H9 (cell line): ENCODE measurements around the gene GABRR3. TPM values are rescaled to one million over a fixed set of nuclear protein-coding genes. Genes with fewer than 3 reads are reported as not detected.

Experiments
- DNase-seq: peaks from one replicate; pipeline ENCODE4 v3.0.0-alpha.2; 2017
- H2AFZ ChIP-seq: one replicate; pipeline ENCODE4 v1.6.1; 2013; ENCODE audit warnings: mild to moderate bottlenecking, low read length, control low read depth, moderate library complexity
- H2AK5ac ChIP-seq: 2 replicates; pipeline ENCODE4 v1.6.1; 2013; ENCODE audit warnings: low read length, control low read depth, mixed read lengths; ENCODE audit not compliant: insufficient read length
- H2BK120ac ChIP-seq: one replicate; pipeline ENCODE4 v1.6.1; 2013; ENCODE audit warnings: low read depth, mild to moderate bottlenecking, low read length, control low read depth, inconsistent platforms; ENCODE audit not compliant: poor library complexity, severe bottlenecking
- H2BK12ac ChIP-seq: 2 replicates; pipeline ENCODE4 v1.6.1; 2013; ENCODE audit warnings: low read length, control low read depth, mixed read lengths, low read depth; ENCODE audit not compliant: insufficient read length
- H2BK15ac ChIP-seq: 2 replicates; pipeline ENCODE4 v1.6.1; 2013; ENCODE audit warnings: low read depth, low read length, control low read depth
- H2BK20ac ChIP-seq: one replicate; pipeline ENCODE4 v1.6.1; 2013; ENCODE audit warnings: low read depth, mild to moderate bottlenecking, low read length, control low read depth, inconsistent platforms; ENCODE audit not compliant: poor library complexity, severe bottlenecking
- H2BK5ac ChIP-seq: 2 replicates; pipeline ENCODE4 v1.6.1; 2013; ENCODE audit warnings: low read length, control low read depth, mixed read lengths; ENCODE audit not compliant: insufficient read length
- H3K14ac ChIP-seq: 2 replicates; pipeline ENCODE4 v1.6.1; 2013; ENCODE audit warnings: low read length, control low read depth; ENCODE audit not compliant: insufficient read depth
- H3K18ac ChIP-seq: 2 replicates; pipeline ENCODE4 v1.6.1; 2013; ENCODE audit warnings: low read depth, mild to moderate bottlenecking, mixed read lengths, low read length, control low read depth; ENCODE audit not compliant: insufficient read length
- H3K23ac ChIP-seq: 2 replicates; pipeline ENCODE4 v1.6.1; 2013; ENCODE audit warnings: low read length, control low read depth, mixed read lengths, low read depth; ENCODE audit not compliant: insufficient read length
- H3K23me2 ChIP-seq: 2 replicates; pipeline ENCODE4 v1.6.1; 2013; ENCODE audit warnings: low read depth, mild to moderate bottlenecking, mixed read lengths, low read length, control low read depth; ENCODE audit not compliant: insufficient read length, poor library complexity, severe bottlenecking
- H3K27ac ChIP-seq: 2 replicates; pipeline ENCODE4 v1.5.1; 2013; ENCODE audit warnings: low read length, control low read depth, mixed read lengths, low read depth; ENCODE audit not compliant: insufficient read length
- H3K27me3 ChIP-seq: 2 replicates; pipeline ENCODE4 v1.6.1; 2013; ENCODE audit warnings: low read length, control low read depth, inconsistent platforms; ENCODE audit not compliant: insufficient read depth
- H3K4ac ChIP-seq: 2 replicates; pipeline ENCODE4 v1.6.1; 2013; ENCODE audit warnings: low read depth, mild to moderate bottlenecking, control low read depth, inconsistent platforms, low read length, moderate library complexity
- H3K4me1 ChIP-seq: 2 replicates; pipeline ENCODE4 v1.6.1; 2013; ENCODE audit warnings: low read length, control low read depth, inconsistent platforms; ENCODE audit not compliant: insufficient read depth
- H3K4me2 ChIP-seq: 2 replicates; pipeline ENCODE4 v1.6.1; 2013; ENCODE audit warnings: low read length, control low read depth, mixed read lengths; ENCODE audit not compliant: insufficient read length, insufficient read depth
- H3K56ac ChIP-seq: 2 replicates; pipeline ENCODE4 v1.6.1; 2013; ENCODE audit warnings: low read depth, mild to moderate bottlenecking, mixed read lengths, low read length, control low read depth; ENCODE audit not compliant: insufficient read length
- H3K79me1 ChIP-seq: 2 replicates; pipeline ENCODE4 v1.6.1; 2013; ENCODE audit warnings: low read depth, mild to moderate bottlenecking, moderate library complexity, low read length, control low read depth, inconsistent platforms; ENCODE audit not compliant: insufficient read depth, poor library complexity, severe bottlenecking
- H3K79me2 ChIP-seq: 2 replicates; pipeline ENCODE4 v1.6.1; 2013; ENCODE audit warnings: low read length, control low read depth, inconsistent platforms; ENCODE audit not compliant: insufficient read depth
- H3K9ac ChIP-seq: 2 replicates; pipeline ENCODE4 v1.6.1; 2013; ENCODE audit warnings: low read length, control low read depth, mixed read lengths; ENCODE audit not compliant: insufficient read length; ENCODE audit errors: extremely low read depth
- H3K9me3 ChIP-seq: one replicate; pipeline ENCODE4 v1.6.1; 2013; ENCODE audit warnings: low read depth, low read length, inconsistent platforms; ENCODE audit not compliant: control insufficient read depth
- H3T11ph ChIP-seq: one replicate; pipeline ENCODE4 v1.6.1; 2013; ENCODE audit warnings: mild to moderate bottlenecking, low read length, control low read depth, inconsistent platforms
- H4K20me1 ChIP-seq: one replicate; pipeline ENCODE4 v1.6.1; 2013; ENCODE audit not compliant: control insufficient read depth, insufficient read length, insufficient read depth
- H4K5ac ChIP-seq: 2 replicates; pipeline ENCODE4 v1.6.1; 2013; ENCODE audit warnings: low read depth, mild to moderate bottlenecking, mixed read lengths, low read length, control low read depth; ENCODE audit not compliant: insufficient read length
- H4K8ac ChIP-seq: replicated peaks from 2 replicates; pipeline ENCODE4 v1.6.1; 2013; ENCODE audit warnings: low read length, control low read depth, mixed read lengths, low read depth; ENCODE audit not compliant: insufficient read length
- H4K91ac ChIP-seq: 2 replicates; pipeline ENCODE4 v1.6.1; 2013; ENCODE audit warnings: low read depth, mild to moderate bottlenecking, moderate library complexity, mixed read lengths, low read length, control low read depth; ENCODE audit not compliant: insufficient read length
- H3K27ac Mint-ChIP-seq, 3 experiments: 2 replicates in 2 of 3; 3 replicates in 1 of 3; pipeline ENCODE4 v1.8.0; 2020 to 2021; ENCODE audit warnings: mixed read lengths in 3 of 3, mild to moderate bottlenecking in 1 of 3, moderate library complexity in 1 of 3
- H3K27me3 Mint-ChIP-seq: 2 replicates; pipeline ENCODE4 v1.8.0; 2021; ENCODE audit warnings: low read depth, mild to moderate bottlenecking, moderate library complexity, mixed read lengths
- H3K36me3 Mint-ChIP-seq, 3 experiments: 2 replicates in 2 of 3; 3 replicates in 1 of 3; pipeline ENCODE4 v1.8.0; 2020 to 2021; ENCODE audit warnings: low read depth in 3 of 3, mixed read lengths in 3 of 3; ENCODE audit not compliant: insufficient read depth in 1 of 3
- H3K4me1 Mint-ChIP-seq, 2 experiments: 2 replicates each; pipeline ENCODE4 v1.8.0; 2020; ENCODE audit warnings: mixed read lengths in 2 of 2
- H3K4me3 Mint-ChIP-seq, 2 experiments: 2 replicates in 1 of 2; 3 replicates in 1 of 2; pipeline ENCODE4 v1.8.0; 2020 to 2021; ENCODE audit warnings: mild to moderate bottlenecking in 2 of 2, mixed read lengths in 2 of 2, moderate library complexity in 1 of 2
- H3K9me3 Mint-ChIP-seq, 2 experiments: 2 replicates in 1 of 2; 3 replicates in 1 of 2; pipeline ENCODE4 v1.8.0; 2020; ENCODE audit warnings: mild to moderate bottlenecking in 2 of 2, mixed read lengths in 2 of 2, moderate library complexity in 1 of 2
- CTCF ChIP-seq: fragments of 200-600 bp; sonication (generic); conservative IDR thresholded peaks from 3 replicates; pipeline ENCODE4 v1.8.0; 2021; ENCODE audit warnings: antibody characterized with exemption, mild to moderate bottlenecking
- WGBS: extraction: QIAGEN DNeasy Blood & Tissue Kit; methylation state at CpG from one replicate; pipeline ENCODE4 v1.1.7; 2013; ENCODE audit warnings: missing lambda C conversion rate, low lambda C conversion rate, mixed read lengths; ENCODE audit not compliant: insufficient read length; ENCODE audit errors: extremely low coverage; 5-methylcytosine and 5-hydroxymethylcytosine counted together
- total RNA-seq: library from RNA; stranded (reverse); gene quantifications from 2 replicates; pipeline ENCODE4 v1.2.1, GENCODE V29; 2021

Gene GABRR3
- total RNA-seq, 1 experiment from 2014 or later: not detected

DNA sequence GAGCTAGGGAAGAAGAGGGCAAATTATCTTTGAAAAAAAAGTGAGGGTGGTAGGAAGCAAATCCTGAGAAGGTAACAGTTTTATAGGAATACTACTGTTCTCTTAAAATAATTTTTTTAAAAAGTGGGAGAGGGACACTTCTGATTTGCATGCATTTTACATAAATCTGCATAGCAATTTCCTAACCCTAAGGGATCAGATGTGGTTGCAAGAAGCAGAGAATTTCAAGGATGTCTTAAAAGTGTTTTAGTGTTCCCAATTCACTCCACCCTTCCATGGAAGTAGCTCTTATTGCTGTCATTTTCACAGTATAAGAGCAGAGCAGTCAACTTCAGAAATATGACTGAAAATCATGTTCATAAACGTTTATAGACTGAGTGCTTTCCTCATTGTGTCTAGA lies 35.1 kb downstream of the GABRR3 start:
- no peak overlapping the region for H2AK5ac ChIP-seq
- H4K91ac ChIP-seq: no peak overlapping the region
- H3K18ac ChIP-seq: no peak overlapping the region
- no peak overlapping the region for H2BK15ac ChIP-seq
- H3K79me2 ChIP-seq: no peaks in the 10 kb centered on the region
- no peaks in the 10 kb centered on the region for H3K27me3 ChIP-seq
- H2BK20ac ChIP-seq: no peak overlapping the region
- no peak overlapping the region for H2AFZ ChIP-seq
- H3K4me1 Mint-ChIP-seq: peaks cover 0 to 2% of the 10 kb centered on the region in 2 experiments; a peak in 1 of 4 replicates
- no peak overlapping the region; a peak in 1 of 5 replicates for H3K4me3 Mint-ChIP-seq
- TF ChIP-seq CTCF: no peak
- no peak overlapping the region for H2BK120ac ChIP-seq
- H3K14ac ChIP-seq: no peak overlapping the region
- H3K27me3 Mint-ChIP-seq: no peaks in the 10 kb centered on the region
- H4K5ac ChIP-seq: no peak overlapping the region
- no peak overlapping the region for H2BK5ac ChIP-seq
- H3K27ac ChIP-seq: no peak overlapping the region
- no peaks in the 10 kb centered on the region for H3K36me3 Mint-ChIP-seq
- H3K4me2 ChIP-seq: no peak overlapping the region
- no peak for DNase-seq
- no peak overlapping the region for H3K4ac ChIP-seq
- H3K56ac ChIP-seq: no peak overlapping the region
- H3K79me1 ChIP-seq: no peaks in the 10 kb centered on the region
- no peak overlapping the region for H3K27ac Mint-ChIP-seq
- no peak overlapping the region for H2BK12ac ChIP-seq
- H3K23me2 ChIP-seq: no peaks in the 10 kb centered on the region
- H4K8ac ChIP-seq: no peak overlapping the region
- H4K20me1 ChIP-seq: no peaks in the 10 kb centered on the region
- H3K9me3 Mint-ChIP-seq: no peaks in the 10 kb centered on the region
- no peak overlapping the region for H3K9ac ChIP-seq
- H3K9me3 ChIP-seq: no peaks in the 10 kb centered on the region
- no peak overlapping the region for H3T11ph ChIP-seq
- no peak overlapping the region for H3K23ac ChIP-seq
- H3K4me1 ChIP-seq: no peaks in the 10 kb centered on the region
- no CpG with 5 or more reads among the region's 1 CpG for WGBS
